ENCODE measurements around the gene NCBP2L. TPM values are rescaled to one million over a fixed set of nuclear protein-coding genes. Genes with fewer than 3 reads are reported as not detected.

Gene NCBP2L
- total and polyA plus RNA-seq, 2 donors (not counting 3 experiments of a cell fraction or from before 2014, with no cell fraction given): not detected

- no TSS peak for BruUV-seq (replicated peaks)
- Histone ChIP-seq H2AFZ (ENCODE audit: low read depth, low read length) (no peak overlapping the region), H3K9ac (replicated peaks; ENCODE audit: extremely low read depth, insufficient read depth, low read length) (no peak overlapping the region), H3K27me3 (ENCODE audit: control insufficient read depth in 2 of 2, insufficient read depth in 2 of 2, low read length in 2 of 2) (no peaks in the 10 kb centered on the region), H3K9me1 (replicated peaks; ENCODE audit: control insufficient read depth, extremely low read depth, insufficient read depth, low read length) (no peaks in the 10 kb centered on the region), H3K36me3 (ENCODE audit: control insufficient read depth in 2 of 2, extremely low read depth in 1 of 2, insufficient read depth in 2 of 2, low read length in 2 of 2) (peaks cover 0 to 2% of the 10 kb centered on the region in 2 experiments), H3K79me2 (ENCODE audit: control insufficient read depth, insufficient read depth, low read length) (no peaks in the 10 kb centered on the region), H3K9me3 (replicated peaks; ENCODE audit: control insufficient read depth, insufficient read depth, low read length) (no peaks in the 10 kb centered on the region), H3K27ac (ENCODE audit: insufficient read depth, low read depth, low read length) (no peak overlapping the region), H3K4me2 (ENCODE audit: insufficient read depth, low read length) (no peak overlapping the region), H3K4me3 (replicated peaks in 1 of 3; ENCODE audit: insufficient read depth in 1 of 3, low read depth in 1 of 3, low read length in 3 of 3) (no peak overlapping the region), H3K4me1 (ENCODE audit: control insufficient read depth, extremely low read depth, insufficient read depth, low read length) (peaks cover 4% of the 10 kb centered on the region), H4K20me1 (replicated peaks; ENCODE audit: control insufficient read depth, extremely low read depth, insufficient read depth, low read length) (no peaks in the 10 kb centered on the region)
- FAIRE-seq (no peak), DNase-seq (ENCODE audit: low read depth, low spot score) (no peak)
- no peak for TF ChIP-seq JUN (IDR thresholded peaks at IDR 0.05; ENCODE audit: borderline replicate concordance, insufficient read depth, insufficient read length, low read depth)
- TF ChIP-seq FOS (IDR thresholded peaks at IDR 0.05; ENCODE audit: borderline replicate concordance, insufficient read depth, low read length): no peak
- TF ChIP-seq POLR2A (IDR thresholded peaks at IDR 0.05; ENCODE audit: low read depth, low read length): no peak
- no peak for TF ChIP-seq GATA2 (IDR thresholded peaks at IDR 0.05; ENCODE audit: insufficient read depth, insufficient read length, low read depth, low read length)
- no peak for TF ChIP-seq EZH2 (IDR thresholded peaks at IDR 0.05; ENCODE audit: borderline replicate concordance, low read depth, low read length, severe bottlenecking)
- no peak for TF ChIP-seq MYC (IDR thresholded peaks at IDR 0.05; ENCODE audit: low read depth, low read length)
- no peak for TF ChIP-seq MAX (IDR thresholded peaks at IDR 0.05; ENCODE audit: insufficient read depth, insufficient read length)
- TF ChIP-seq POLR2AphosphoS5 (IDR thresholded peaks at IDR 0.05; ENCODE audit: insufficient read depth, low read depth, low read length): no peak
- TF ChIP-seq CTCF (IDR thresholded peaks at IDR 0.05; ENCODE audit: extremely low read depth in 1 of 2, insufficient read depth in 1 of 2, low read depth in 1 of 2, low read length in 2 of 2): no peak
- CTCF ChIA-PET: no interaction called here
- dilution Hi-C loops (cut with MboI; ENCODE audit: extremely low pct_ligation_motif_present, low sequenced_read_pairs) (no loop called here), intact Hi-C loops (cut with micrococcal nuclease) (no loop called here)
- POLR2A ChIA-PET: no interaction called here
Observed at GRCh38 chrX:107840971-107841370, 63.4 kb downstream of the NCBP2L start.

Data from endothelial cell of umbilical vein (primary cell).